DMS53 treated with DMSO at 0.1 percent for 48 hours (cell line): Measurements from ENCODE around the gene AKT3.
"Not testable (repeated sequence)": the region's sequence is repeated elsewhere in the genome, so short reads cannot be mapped to it uniquely, and the experiment has no call there.

Experiments used
- DNase-seq: peaks from one replicate; lab custom pipeline; 2025; ENCODE audit not compliant: unreplicated experiment; lab: John Stamatoyannopoulos, UW

Gene AKT3

GRCh38 chr1:243621973-243622372 lies 228.1 kb downstream of the AKT3 start:
- no peak for DNase-seq

GRCh38 chr1:243620096-243620495 lies 229.9 kb downstream of the AKT3 start:
- no peak for DNase-seq

GRCh38 chr1:243609698-243610097 lies 240.3 kb downstream of the AKT3 start:
- DNase-seq, result no peak

- no peak for DNase-seq
These were observed 244.4 kb downstream of the AKT3 start for GRCh38 chr1:243605604-243606003.

- no peak for DNase-seq
These were observed 248.3 kb downstream of the AKT3 start for GRCh38 chr1:243601720-243602119.

GRCh38 chr1:243598433-243598832 lies 251.6 kb downstream of the AKT3 start:
- DNase-seq, result no peak

GRCh38 chr1:243597383-243597782 lies 252.7 kb downstream of the AKT3 start:
- DNase-seq, result no peak

GRCh38 chr1:243596431-243597062 lies 253.5 kb downstream of the AKT3 start:
- no peak for DNase-seq

GRCh38 chr1:243595527-243596210 lies 254.4 kb downstream of the AKT3 start:
- DNase-seq, result no peak

GRCh38 chr1:243594455-243594854 lies 255.6 kb downstream of the AKT3 start:
- no peak for DNase-seq

GRCh38 chr1:243589286-243589685 lies 260.8 kb downstream of the AKT3 start:
- not testable (repeated sequence) for DNase-seq

GRCh38 chr1:243587823-243588560 lies 262.1 kb downstream of the AKT3 start:
- no peak for DNase-seq

GRCh38 chr1:243587285-243587684 lies 262.8 kb downstream of the AKT3 start:
- DNase-seq, result no peak

- no peak for DNase-seq
These were observed 264.1 kb downstream of the AKT3 start for GRCh38 chr1:243585982-243586381.

GRCh38 chr1:243582326-243582725 lies 267.7 kb downstream of the AKT3 start:
- no peak for DNase-seq

- no peak for DNase-seq
These were observed 269.1 kb downstream of the AKT3 start for GRCh38 chr1:243580984-243581383.

- DNase-seq, result no peak
These were observed 270.0 kb downstream of the AKT3 start for GRCh38 chr1:243580072-243580471.

GRCh38 chr1:243575070-243575469 lies 275.0 kb downstream of the AKT3 start:
- DNase-seq, result no peak

GRCh38 chr1:243572940-243573339 lies 277.1 kb downstream of the AKT3 start:
- DNase-seq, result no peak

- DNase-seq, result no peak
These were observed 281.2 kb downstream of the AKT3 start for GRCh38 chr1:243568793-243569192.

GRCh38 chr1:243564814-243565213 lies 285.2 kb downstream of the AKT3 start:
- DNase-seq, result no peak

- no peak for DNase-seq
These were observed 286.3 kb downstream of the AKT3 start for GRCh38 chr1:243563732-243564131.
